HG03135 (cell line): ENCODE data around the gene FAM53A.
"Not testable (repeated sequence)": the region's sequence is repeated elsewhere in the genome, so short reads cannot be mapped to it uniquely, and the experiment has no call there.

Source experiments
- ATAC-seq: cut with Tn5 transposase; IDR thresholded peaks from one replicate; pipeline ENCODE4 v1.9.1; 2021; ENCODE audit warnings: mild to moderate bottlenecking, moderate library complexity; ENCODE audit not compliant: unreplicated experiment

FAM53A gene

GRCh38 chr4:1686440-1687036 is 2.4 kb upstream of the FAM53A start:
- no peak for ATAC-seq

GRCh38 chr4:1685235-1686150 is 1.4 kb upstream of the FAM53A start:
- ATAC-seq = no peak

GRCh38 chr4:1684506-1685234 is 557 bp upstream of the FAM53A start:
- no peak for ATAC-seq

- ATAC-seq = no peak
These were observed 815 bp downstream of the FAM53A start for GRCh38 chr4:1683261-1683735.

- no peak for ATAC-seq
These were observed 1.3 kb downstream of the FAM53A start for GRCh38 chr4:1682860-1683259.

- no peak for ATAC-seq
These were observed 5.9 kb downstream of the FAM53A start for GRCh38 chr4:1678244-1678643.

- no peak for ATAC-seq
These were observed 7.2 kb downstream of the FAM53A start for GRCh38 chr4:1676605-1677525.

GRCh38 chr4:1675802-1676137 is 8.3 kb downstream of the FAM53A start:
- ATAC-seq = no peak

GRCh38 chr4:1675136-1675801 is 8.8 kb downstream of the FAM53A start:
- ATAC-seq = no peak

GRCh38 chr4:1674682-1675081 is 9.4 kb downstream of the FAM53A start:
- ATAC-seq = no peak

- no peak for ATAC-seq
These were observed 10.4 kb downstream of the FAM53A start for GRCh38 chr4:1673671-1674070.

- ATAC-seq = not testable (repeated sequence)
These were observed 13.1 kb downstream of the FAM53A start for GRCh38 chr4:1671011-1671410.

- no peak for ATAC-seq
These were observed 13.8 kb downstream of the FAM53A start for GRCh38 chr4:1670279-1670678.

- ATAC-seq = no peak
These were observed 14.3 kb downstream of the FAM53A start for GRCh38 chr4:1669850-1670249.

GRCh38 chr4:1669270-1669669 is 14.8 kb downstream of the FAM53A start:
- no peak for ATAC-seq

GRCh38 chr4:1668488-1668840 is 15.6 kb downstream of the FAM53A start:
- no peak for ATAC-seq

- no peak for ATAC-seq
These were observed 16.8 kb downstream of the FAM53A start for GRCh38 chr4:1667273-1667672.

- ATAC-seq = no peak
These were observed 17.7 kb downstream of the FAM53A start for GRCh38 chr4:1666391-1666790.

- no peak for ATAC-seq
These were observed 20.0 kb downstream of the FAM53A start for GRCh38 chr4:1664141-1664540.

- no peak for ATAC-seq
These were observed 20.6 kb downstream of the FAM53A start for GRCh38 chr4:1663549-1663948.
